K562 (cell line): ENCODE results near the gene VLDLR. TPM values are rescaled to one million over a fixed set of nuclear protein-coding genes. Genes with fewer than 3 reads are reported as not detected.

Experiments
- ATAC-seq: fragments of 200-7000 bp; cut with Tn5 transposase; 3 replicates; pipeline ENCODE4 v1.9.1; 2020; ENCODE audit warnings: moderate library complexity
- BruUV-seq: library from RNA; stranded (reverse); fragments of 400-500 nt; replicated peaks from 2 replicates; lab custom pipeline; 2021; lab: Mats Ljungman, UMichigan
- CTCF ChIA-PET: fragments of 300-600 bp; formaldehyde crosslinking; extraction: SDS; loops from one replicate; lab custom pipeline; 2021; ENCODE audit warnings: low intra/inter-chr PET ratio; lab: Yijun Ruan, JAX
- POLR2A ChIA-PET: fragments of 300-600, 350-650 bp; sonication (Branson Sonifier 250); formaldehyde crosslinking; extraction: SDS; loops from one replicate; lab custom pipeline; 2021; ENCODE audit warnings: antibody characterized with exemption, inconsistent platforms; lab: Yijun Ruan, JAX
- DNase-seq, 4 experiments: peaks; one replicate each; pipeline versions ENCODE4 v3.0.0 to v3.0.0-alpha.2; 2011 to 2018; ENCODE audit warnings: low spot score in 3 of 4, mixed read lengths in 3 of 4; ENCODE audit errors: extremely low read depth in 1 of 4
- FAIRE-seq: peaks from 2 replicates; lab custom pipeline; 2011; peaks lifted over from hg19 to GRCh38; lab: Jason Lieb, UNC
- H2AFZ ChIP-seq: 2 replicates; pipeline ENCODE4 v1.6.0; 2011; ENCODE audit warnings: low read depth, low read length, control low read depth, inconsistent platforms
- H3K27ac ChIP-seq: fragments of 200-600 bp; 3 replicates; pipeline ENCODE4 v1.8.0; 2011; ENCODE audit warnings: low read depth, mild to moderate bottlenecking, control low read depth, inconsistent platforms, low read length, moderate library complexity, mixed read lengths; ENCODE audit errors: extremely low read depth
- H3K27me3 ChIP-seq, 2 experiments: fragments of 300-600 bp in 1 of 2; 2 replicates in 1 of 2; 3 replicates in 1 of 2; pipeline versions ENCODE4 v1.6.0 to v1.8.0; 2011; ENCODE audit warnings: inconsistent platforms in 2 of 2, low read length in 2 of 2, mild to moderate bottlenecking in 1 of 2, mixed read lengths in 1 of 2, moderate library complexity in 1 of 2; ENCODE audit not compliant: control insufficient read depth in 2 of 2, insufficient read depth in 2 of 2
- H3K36me3 ChIP-seq: fragments of 300-600 bp; 3 replicates; pipeline ENCODE4 v1.8.0; 2011; ENCODE audit warnings: mild to moderate bottlenecking, low read length, inconsistent platforms; ENCODE audit not compliant: control insufficient read depth, insufficient read depth
- H3K4me1 ChIP-seq, 2 experiments: fragments of 200-600 bp in 1 of 2; replicated peaks in 1 of 2; 2 replicates in 1 of 2; 3 replicates in 1 of 2; pipeline versions ENCODE4 v1.5.1 to v1.8.0; 2011; ENCODE audit warnings: inconsistent platforms in 2 of 2, low read length in 2 of 2, mild to moderate bottlenecking in 1 of 2, mixed read lengths in 1 of 2, moderate library complexity in 1 of 2; ENCODE audit not compliant: control insufficient read depth in 2 of 2, insufficient read depth in 2 of 2
- H3K4me2 ChIP-seq: 2 replicates; pipeline ENCODE4 v1.6.1; 2011; ENCODE audit warnings: low read length, control low read depth, inconsistent platforms, mixed read lengths; ENCODE audit not compliant: insufficient read depth
- H3K4me3 ChIP-seq: fragments of 200-600 bp; sonication (generic), shearing (Covaris generic); 2 replicates; pipeline ENCODE4 v1.5.1; 2016; ENCODE audit warnings: control low read depth, inconsistent platforms
- H3K79me2 ChIP-seq: fragments of 200-600 bp; 3 replicates; pipeline ENCODE4 v1.8.0; 2011; ENCODE audit warnings: low read length, inconsistent platforms; ENCODE audit not compliant: control insufficient read depth, insufficient read depth
- H3K9ac ChIP-seq, 2 experiments: 2 replicates each; pipeline versions ENCODE4 v1.6.0 to v1.6.1; 2011; ENCODE audit warnings: low read depth in 2 of 2, low read length in 2 of 2, control low read depth in 1 of 2, inconsistent platforms in 1 of 2, mild to moderate bottlenecking in 1 of 2, mixed read lengths in 1 of 2; ENCODE audit not compliant: insufficient read depth in 1 of 2
- H3K9me1 ChIP-seq: one replicate; pipeline ENCODE4 v1.6.0; 2011; ENCODE audit warnings: inconsistent platforms, mild to moderate bottlenecking, low read length, moderate library complexity; ENCODE audit not compliant: control insufficient read depth, insufficient read depth
- H3K9me3 ChIP-seq: replicated peaks from 2 replicates; pipeline ENCODE4 v1.5.1; 2011; ENCODE audit warnings: low read depth, low read length, inconsistent platforms; ENCODE audit not compliant: control insufficient read depth, insufficient read depth
- H4K20me1 ChIP-seq: replicated peaks from 2 replicates; pipeline ENCODE4 v1.6.1; 2011; ENCODE audit warnings: low read length, inconsistent platforms, mixed read lengths; ENCODE audit not compliant: control insufficient read depth, insufficient read depth
- PRPF4 ChIP-seq: fragments of 200-400 bp; formaldehyde crosslinking; IDR thresholded peaks from one replicate; pipeline ENCODE4 v1.6.1; 2017; ENCODE audit warnings: low read length, low read depth, mild to moderate bottlenecking; ENCODE audit not compliant: insufficient read depth, poor library complexity, severe bottlenecking
- TRIM24 ChIP-seq, 2 experiments: fragments of 450-650 bp; IDR thresholded peaks; 2 replicates each; pipeline ENCODE4 v1.6.1; 2016
- ZMIZ1 ChIP-seq, 2 experiments: fragments of 150-350 bp in 1 of 2; IDR thresholded peaks; 2 replicates each; pipeline ENCODE4 v1.6.1; 2012 to 2016; ENCODE audit warnings: low read depth in 2 of 2, low read length in 2 of 2, mild to moderate bottlenecking in 1 of 2, moderate library complexity in 1 of 2
- ZNF316 ChIP-seq: fragments of 450-650 bp; IDR thresholded peaks from 2 replicates; pipeline ENCODE4 v1.6.1; 2016
- ZNF586 ChIP-seq: fragments of 450-650 bp; formaldehyde crosslinking; conservative IDR thresholded peaks from 2 replicates; pipeline ENCODE4 v1.4.0; 2020; ENCODE audit warnings: mild to moderate bottlenecking, moderate library complexity
- WGBS: fragments of 100-300 bp; shearing (Covaris generic); methylation state at CpG from one replicate; pipeline ENCODE4 v1.1.6; 2016; ENCODE audit warnings: low coverage, mixed read lengths; ENCODE audit not compliant: insufficient coverage; ENCODE audit errors: missing lambda C conversion rate; 5-methylcytosine and 5-hydroxymethylcytosine counted together
- in situ Hi-C: fragments of 300-500 bp; cut with MboI; formaldehyde crosslinking; loops from 4 replicates; pipeline ENCODE4 v1.15.0; 2018; ENCODE audit warnings: inconsistent platforms, mixed read lengths
- intact Hi-C: fragments of 100-400 bp; cut with micrococcal nuclease; formaldehyde crosslinking; loops from 2 replicates; pipeline ENCODE4 v1.14.2; 2022
- polyA plus RNA-seq, 8 experiments: library from polyadenylated mRNA; depleted of rRNA in 4 of 8; stranded (reverse) in 5 of 8; unstranded in 3 of 8; fragments of >200 nt; fragmentation: Nextera tagmentation in 2 of 8; fragmentation: Illumina TruSeq in 1 of 8; extraction: Ambion mirVana in 2 of 8; extraction: Trizol in 1 of 8; gene quantifications; 2 replicates each; pipeline versions ENCODE4 v1.2.1 to v1.2.3, GENCODE V29; 2011 to 2014; ENCODE audit warnings: inconsistent platforms in 1 of 8, missing spikeins in 1 of 8
- total RNA-seq, 7 experiments: library from RNA; depleted of rRNA in 6 of 7; stranded (reverse); fragments of >200 nt in 6 of 7; fragmentation: Illumina TruSeq in 2 of 7; extraction: Trizol in 2 of 7; gene quantifications; 2 replicates each; pipeline versions ENCODE4 v1.2.1 to v1.2.3, GENCODE V29; 2011 to 2021; ENCODE audit warnings: low replicate concordance in 1 of 7

Gene VLDLR
- total and polyA plus RNA-seq, 9 of the 15 experiments (the other 6 are each of a cell fraction or from before 2014, with no cell fraction given), result 0.03 to 0.58 (median 0.08) TPM

GRCh38 chr9:2616692-2617377 is 4.8 kb upstream of the VLDLR start (continued):
- TF ChIP-seq ZMIZ1 (IDR thresholded peaks at IDR 0.05; ENCODE audit: low read depth in 2 of 2, low read length in 2 of 2), result no peak
- no peak for TF ChIP-seq TRIM24 (IDR thresholded peaks at IDR 0.05)

GRCh38 chr9:2618289-2618688 is 3.3 kb upstream of the VLDLR start:
- in situ Hi-C loops, result no loop called here
- Histone ChIP-seq H3K9ac (no peak overlapping the region), H2AFZ (no peak overlapping the region), H3K4me3 (no peak overlapping the region), H3K27ac (no peak overlapping the region), H4K20me1 (no peaks in the 10 kb centered on the region), H3K36me3 (no peaks in the 10 kb centered on the region), H3K27me3 (peaks cover 2 to 16% of the 10 kb centered on the region in 2 experiments; a peak in 3 of 5 replicates), H3K4me2 (no peak overlapping the region), H3K79me2 (no peaks in the 10 kb centered on the region), H3K9me1 (no peaks in the 10 kb centered on the region), H3K9me3 (no peaks in the 10 kb centered on the region), H3K4me1 (peaks cover 0 to 14% of the 10 kb centered on the region in 2 experiments; a peak in 2 of 5 replicates)
- no peak for ATAC-seq
- FAIRE-seq, result no peak
- CTCF ChIA-PET, result no interaction called here
- no peak for DNase-seq
- intact Hi-C loops, result no loop called here
- TF ChIP-seq ZNF316 (peak; percentile 31; the same call in 1 of the 2 replicates), PRPF4 (no peak), ZNF586 (CRISPR knock-in tag) (no peak)
- POLR2A ChIA-PET, result no interaction called here
- WGBS, result 0% methylated on average over 1 of the region's 1 CpG
- no TSS peak for BruUV-seq
